ENCODE measurements around the gene OSBPL6. TPM values are rescaled to one million over a fixed set of nuclear protein-coding genes. Genes with fewer than 3 reads are reported as not detected.
A peak's percentile ranks its signal among the peaks of the same experiment; 100 is the strongest.

The OSBPL6 gene
- polyA plus RNA-seq, 1 donor, result 4.6 TPM

DNA sequence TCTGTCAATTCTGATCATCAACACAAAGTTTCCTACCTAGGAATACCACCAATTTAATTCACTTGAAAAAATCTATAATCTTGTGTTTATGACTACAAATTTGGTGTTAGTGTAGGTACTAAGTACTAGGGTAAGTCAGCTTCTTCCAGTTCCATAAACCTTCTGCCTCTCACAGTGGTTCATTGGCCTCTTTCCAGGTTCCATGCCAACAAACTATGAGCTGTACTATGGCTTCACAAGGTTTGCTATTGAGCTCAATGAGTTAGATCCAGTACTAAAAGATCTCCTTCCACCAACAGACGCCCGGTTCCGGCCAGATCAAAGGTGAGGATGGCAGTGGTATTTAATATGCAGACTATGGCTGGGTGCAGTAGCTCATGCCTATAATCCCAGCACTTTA lies 197.9 kb downstream of the OSBPL6 start:
- no peak overlapping the region for H3K27ac ChIP-seq (ENCODE audit: low read length)
- no peaks in the 10 kb centered on the region for H3K27me3 ChIP-seq (ENCODE audit: control insufficient read depth, insufficient read depth, low read length)
- H3K4me1 ChIP-seq (ENCODE audit: control insufficient read depth, insufficient read depth, low read length), result peaks cover under 1% of the 10 kb centered on the region
- no peaks in the 10 kb centered on the region for H3K36me3 ChIP-seq (ENCODE audit: control insufficient read depth, insufficient read depth, low read length)
- no peaks in the 10 kb centered on the region for H3K9me3 ChIP-seq (ENCODE audit: control insufficient read depth, low read depth, low read length)
- WGBS (ENCODE audit: insufficient coverage, low lambda C conversion rate), result no CpG with 5 or more reads among the region's 3 CpGs
- H3K4me3 ChIP-seq (ENCODE audit: low read length), result no peak overlapping the region
- no peak for DNase-seq

DNA sequence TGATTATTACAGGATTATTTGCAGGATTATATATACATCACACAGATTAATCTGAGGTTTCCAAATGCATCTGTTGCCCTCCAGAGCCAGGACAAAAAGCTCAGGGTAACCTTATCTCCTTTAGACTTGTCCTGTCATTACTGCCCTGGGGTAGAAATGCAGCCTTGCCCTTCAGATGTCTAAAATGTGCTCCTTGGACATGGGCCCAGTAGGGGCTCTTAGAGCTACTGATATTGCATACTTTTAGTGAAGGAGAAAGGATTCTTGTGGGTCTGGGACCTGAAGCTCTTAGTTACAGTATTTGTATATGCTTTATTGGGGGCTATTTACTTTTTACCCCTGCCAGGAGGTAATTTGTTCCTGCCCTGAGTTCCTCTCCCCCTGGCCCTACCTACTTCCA lies 200.5 kb downstream of the OSBPL6 start:
- no peak overlapping the region for H3K4me3 ChIP-seq (ENCODE audit: low read length)
- H3K36me3 ChIP-seq (ENCODE audit: control insufficient read depth, insufficient read depth, low read length), result no peaks in the 10 kb centered on the region
- H3K4me1 ChIP-seq (ENCODE audit: control insufficient read depth, insufficient read depth, low read length), result no peaks in the 10 kb centered on the region
- H3K27ac ChIP-seq (ENCODE audit: low read length), result no peak overlapping the region
- no peak for DNase-seq
- H3K9me3 ChIP-seq (ENCODE audit: control insufficient read depth, low read depth, low read length), result no peaks in the 10 kb centered on the region
- H3K27me3 ChIP-seq (ENCODE audit: control insufficient read depth, insufficient read depth, low read length), result no peaks in the 10 kb centered on the region

- Histone ChIP-seq H3K9me3 (ENCODE audit: control insufficient read depth, low read depth, low read length) (no peaks in the 10 kb centered on the region), H3K27ac (ENCODE audit: low read length) (no peak overlapping the region), H3K4me3 (ENCODE audit: low read length) (no peak overlapping the region), H3K36me3 (ENCODE audit: control insufficient read depth, insufficient read depth, low read length) (no peaks in the 10 kb centered on the region), H3K4me1 (ENCODE audit: control insufficient read depth, insufficient read depth, low read length) (no peaks in the 10 kb centered on the region), H3K27me3 (ENCODE audit: control insufficient read depth, insufficient read depth, low read length) (no peaks in the 10 kb centered on the region)
- DNase-seq, result no peak
- WGBS (ENCODE audit: insufficient coverage, low lambda C conversion rate), result 90% methylated on average over 2 of the region's 2 CpGs
Observed at GRCh38 chr2:178395295-178395694, 201.0 kb downstream of the OSBPL6 start.

GRCh38 chr2:178395941-178396570 lies 201.7 kb downstream of the OSBPL6 start:
- H3K4me1 ChIP-seq (ENCODE audit: control insufficient read depth, insufficient read depth, low read length), result no peaks in the 10 kb centered on the region
- no peak overlapping the region for H3K27ac ChIP-seq (ENCODE audit: low read length)
- 100% methylated on average over 2 of the region's 8 CpGs for WGBS (ENCODE audit: insufficient coverage, low lambda C conversion rate)
- no peak overlapping the region for H3K4me3 ChIP-seq (ENCODE audit: low read length)
- no peak for DNase-seq
- no peaks in the 10 kb centered on the region for H3K9me3 ChIP-seq (ENCODE audit: control insufficient read depth, low read depth, low read length)
- H3K36me3 ChIP-seq (ENCODE audit: control insufficient read depth, insufficient read depth, low read length), result no peaks in the 10 kb centered on the region
- H3K27me3 ChIP-seq (ENCODE audit: control insufficient read depth, insufficient read depth, low read length), result no peaks in the 10 kb centered on the region

GRCh38 chr2:178397002-178397605 lies 202.8 kb downstream of the OSBPL6 start:
- DNase-seq, result peak in 1 of 2 donors; percentile 34
- Histone ChIP-seq H3K4me1 (ENCODE audit: control insufficient read depth, insufficient read depth, low read length) (no peaks in the 10 kb centered on the region), H3K4me3 (ENCODE audit: low read length) (no peak overlapping the region), H3K9me3 (ENCODE audit: control insufficient read depth, low read depth, low read length) (no peaks in the 10 kb centered on the region), H3K36me3 (ENCODE audit: control insufficient read depth, insufficient read depth, low read length) (no peaks in the 10 kb centered on the region), H3K27ac (ENCODE audit: low read length) (no peak overlapping the region), H3K27me3 (ENCODE audit: control insufficient read depth, insufficient read depth, low read length) (no peaks in the 10 kb centered on the region)
- 28% methylated on average over 2 of the region's 7 CpGs for WGBS (ENCODE audit: insufficient coverage, low lambda C conversion rate)

DNA sequence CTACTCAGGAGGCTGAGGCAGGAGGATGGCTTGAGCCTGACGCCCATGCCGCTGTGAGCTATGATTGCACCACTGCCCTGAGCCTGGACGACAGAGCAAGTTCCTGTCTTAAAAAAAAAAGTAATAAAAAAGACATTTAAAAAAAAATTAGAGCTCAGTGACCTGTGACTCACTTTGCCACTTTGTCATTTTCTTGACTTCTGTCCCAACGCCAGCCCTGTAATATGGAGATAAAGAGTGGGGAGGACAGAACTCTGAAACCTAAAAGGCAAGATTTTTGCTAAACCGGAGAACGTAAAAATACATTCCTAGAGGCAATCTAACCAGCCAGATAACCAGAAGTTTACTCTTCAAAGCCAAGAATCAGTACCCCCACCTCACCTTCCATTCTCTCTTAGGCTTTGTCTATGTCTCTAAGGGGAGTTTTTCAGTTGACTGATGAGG lies 207.7 kb downstream of the OSBPL6 start:
- Histone ChIP-seq H3K27me3 (ENCODE audit: control insufficient read depth, insufficient read depth, low read length) (no peaks in the 10 kb centered on the region), H3K4me1 (ENCODE audit: control insufficient read depth, insufficient read depth, low read length) (no peaks in the 10 kb centered on the region), H3K27ac (ENCODE audit: low read length) (no peak overlapping the region), H3K36me3 (ENCODE audit: control insufficient read depth, insufficient read depth, low read length) (no peaks in the 10 kb centered on the region), H3K9me3 (ENCODE audit: control insufficient read depth, low read depth, low read length) (no peaks in the 10 kb centered on the region), H3K4me3 (ENCODE audit: low read length) (no peak overlapping the region)
- DNase-seq, result no peak
- 47% methylated on average over 3 of the region's 6 CpGs for WGBS (ENCODE audit: insufficient coverage, low lambda C conversion rate)

DNA sequence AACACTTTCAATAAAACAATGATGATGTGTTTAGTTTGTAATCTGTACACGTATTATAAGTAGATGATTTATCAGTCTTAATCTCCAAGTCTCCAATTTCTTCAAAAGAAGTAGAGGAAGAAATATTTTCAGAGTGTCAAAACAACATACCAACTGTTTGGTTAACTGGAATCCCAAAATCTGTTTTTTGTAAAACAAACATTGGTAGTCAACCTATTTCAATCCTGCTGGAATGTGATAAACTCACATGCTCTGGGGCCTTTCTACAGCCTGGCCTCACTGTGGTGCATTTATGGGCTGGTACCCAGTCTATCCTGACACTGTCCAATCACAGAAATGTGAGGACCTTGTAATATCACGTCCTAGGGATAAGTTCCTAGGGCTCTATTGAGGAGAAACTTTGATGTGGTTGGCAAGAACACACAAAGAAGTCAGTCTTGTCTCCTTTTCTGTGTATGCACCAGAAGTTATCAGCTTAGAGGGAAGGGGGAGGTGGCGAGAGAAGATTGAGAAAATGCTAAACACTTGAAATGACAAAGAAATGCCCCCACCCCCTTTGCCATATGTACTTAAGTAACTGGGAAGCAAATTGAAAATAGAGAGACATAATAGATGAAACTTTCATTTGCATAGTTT lies 209.5 kb downstream of the OSBPL6 start:
- Histone ChIP-seq H3K9me3 (ENCODE audit: control insufficient read depth, low read depth, low read length) (no peaks in the 10 kb centered on the region), H3K4me1 (ENCODE audit: control insufficient read depth, insufficient read depth, low read length) (no peaks in the 10 kb centered on the region), H3K36me3 (ENCODE audit: control insufficient read depth, insufficient read depth, low read length) (no peaks in the 10 kb centered on the region), H3K4me3 (ENCODE audit: low read length) (no peak overlapping the region), H3K27ac (ENCODE audit: low read length) (no peak overlapping the region), H3K27me3 (ENCODE audit: control insufficient read depth, insufficient read depth, low read length) (no peaks in the 10 kb centered on the region)
- DNase-seq, result no peak
- 67% methylated on average over 1 of the region's 3 CpGs for WGBS (ENCODE audit: insufficient coverage, low lambda C conversion rate)

GRCh38 chr2:178404368-178404767 lies 210.1 kb downstream of the OSBPL6 start:
- Histone ChIP-seq H3K27ac (ENCODE audit: low read length) (no peak overlapping the region), H3K36me3 (ENCODE audit: control insufficient read depth, insufficient read depth, low read length) (no peaks in the 10 kb centered on the region)
- no CpG with 5 or more reads among the region's 4 CpGs for WGBS (ENCODE audit: insufficient coverage, low lambda C conversion rate)

GRCh38 chr2:178409261-178409660 lies 214.9 kb downstream of the OSBPL6 start:
- Histone ChIP-seq H3K36me3 (ENCODE audit: control insufficient read depth, insufficient read depth, low read length) (no peaks in the 10 kb centered on the region), H3K4me3 (ENCODE audit: low read length) (no peak overlapping the region), H3K9me3 (ENCODE audit: control insufficient read depth, low read depth, low read length) (no peaks in the 10 kb centered on the region), H3K27me3 (ENCODE audit: control insufficient read depth, insufficient read depth, low read length) (no peaks in the 10 kb centered on the region), H3K27ac (ENCODE audit: low read length) (no peak overlapping the region), H3K4me1 (ENCODE audit: control insufficient read depth, insufficient read depth, low read length) (no peaks in the 10 kb centered on the region)
- DNase-seq, result no peak
- 96% methylated on average over 3 of the region's 5 CpGs for WGBS (ENCODE audit: insufficient coverage, low lambda C conversion rate)

More at GRCh38 chr2:178404368-178404767, 210.1 kb downstream of the OSBPL6 start:
- no peaks in the 10 kb centered on the region for H3K27me3 ChIP-seq (ENCODE audit: control insufficient read depth, insufficient read depth, low read length)
- DNase-seq, result no peak
- H3K4me3 ChIP-seq (ENCODE audit: low read length), result no peak overlapping the region
- no peaks in the 10 kb centered on the region for H3K9me3 ChIP-seq (ENCODE audit: control insufficient read depth, low read depth, low read length)
- no peaks in the 10 kb centered on the region for H3K4me1 ChIP-seq (ENCODE audit: control insufficient read depth, insufficient read depth, low read length)

- H3K4me3 ChIP-seq (ENCODE audit: low read length), result no peak overlapping the region
- peak; percentile 53 to 84 for DNase-seq
- H3K36me3 ChIP-seq (ENCODE audit: control insufficient read depth, insufficient read depth, low read length), result no peaks in the 10 kb centered on the region
- no peaks in the 10 kb centered on the region for H3K27me3 ChIP-seq (ENCODE audit: control insufficient read depth, insufficient read depth, low read length)
- no peaks in the 10 kb centered on the region for H3K4me1 ChIP-seq (ENCODE audit: control insufficient read depth, insufficient read depth, low read length)
- WGBS (ENCODE audit: insufficient coverage, low lambda C conversion rate), result no CpG with 5 or more reads among the region's 3 CpGs
- no peak overlapping the region for H3K27ac ChIP-seq (ENCODE audit: low read length)
- no peaks in the 10 kb centered on the region for H3K9me3 ChIP-seq (ENCODE audit: control insufficient read depth, low read depth, low read length)
Observed at GRCh38 chr2:178412047-178412446, 217.7 kb downstream of the OSBPL6 start.

Data from large intestine (tissue), 3 donors.